H1 (cell line): ENCODE results near the gene DYNLRB1. TPM values are rescaled to one million over a fixed set of nuclear protein-coding genes. Genes with fewer than 3 reads are reported as not detected.

Source experiments
- CTCF ChIA-PET: fragments of 300-600 bp; sonication (Branson Sonifier 250); formaldehyde crosslinking; loops from one replicate; lab custom pipeline; 2021; ENCODE audit not compliant: partially characterized antibody; lab: Charles Lee
- POLR2A ChIA-PET: fragments of 300-600 bp; sonication (Branson Sonifier 250); formaldehyde crosslinking; loops from one replicate; lab custom pipeline; 2021; ENCODE audit warnings: inconsistent platforms; ENCODE audit not compliant: partially characterized antibody; lab: Charles Lee
- DNase-seq, 2 experiments: peaks; one replicate each; pipeline versions ENCODE4 v3.0.0 to v3.0.0-alpha.2; 2010 to 2022; ENCODE audit warnings: low spot score in 2 of 2, low read depth in 1 of 2, mixed read lengths in 1 of 2
- FAIRE-seq: peaks from 2 replicates; lab custom pipeline; 2011; peaks lifted over from hg19 to GRCh38; lab: Jason Lieb, UNC
- H2AFZ ChIP-seq: 2 replicates; pipeline ENCODE4 v1.8.1; 2012; ENCODE audit warnings: low read length, inconsistent platforms
- H2AK5ac ChIP-seq: 2 replicates; pipeline ENCODE4 v1.6.1; 2013; ENCODE audit warnings: low read depth, low read length
- H2BK120ac ChIP-seq: replicated peaks from 2 replicates; pipeline ENCODE3; 2013; ENCODE audit warnings: low read depth, low read length, inconsistent platforms
- H2BK12ac ChIP-seq: 2 replicates; pipeline ENCODE4 v1.6.1; 2013; ENCODE audit warnings: low read depth, low read length
- H2BK15ac ChIP-seq: 2 replicates; pipeline ENCODE4 v1.6.1; 2013; ENCODE audit warnings: low read length
- H2BK20ac ChIP-seq: 2 replicates; pipeline ENCODE4 v1.6.1; 2013; ENCODE audit warnings: low read length
- H2BK5ac ChIP-seq: 2 replicates; pipeline ENCODE4 v1.6.1; 2013; ENCODE audit warnings: low read depth, low read length
- H3K14ac ChIP-seq: 2 replicates; pipeline ENCODE4 v1.6.1; 2013; ENCODE audit warnings: inconsistent platforms; ENCODE audit not compliant: insufficient read length
- H3K18ac ChIP-seq: 2 replicates; pipeline ENCODE4 v1.6.1; 2013; ENCODE audit warnings: low read length; ENCODE audit errors: extremely low read depth
- H3K23ac ChIP-seq: 2 replicates; pipeline ENCODE4 v1.6.1; 2013; ENCODE audit warnings: inconsistent platforms; ENCODE audit not compliant: insufficient read length
- H3K23me2 ChIP-seq: 2 replicates; pipeline ENCODE4 v1.6.1; 2013; ENCODE audit warnings: low read depth, low read length
- H3K27ac ChIP-seq: 2 replicates; pipeline ENCODE4 v1.6.1; 2011; ENCODE audit warnings: low read depth, low read length, inconsistent platforms
- H3K27me3 ChIP-seq, 4 experiments: replicated peaks in 1 of 4; 1 replicate in 1 of 4; 2 replicates in 3 of 4; pipeline versions ENCODE4 v1.6.1 to v1.8.1; 2011 to 2013; ENCODE audit warnings: low read length in 3 of 4, mild to moderate bottlenecking in 3 of 4, inconsistent platforms in 2 of 4, mixed read lengths in 2 of 4, moderate library complexity in 1 of 4; ENCODE audit not compliant: control insufficient read depth in 3 of 4, insufficient read depth in 3 of 4; ENCODE audit errors: extremely low read depth in 1 of 4
- H3K36me3 ChIP-seq, 4 experiments: 2 replicates each; pipeline versions ENCODE4 v1.6.1 to v1.8.1; 2011 to 2013; ENCODE audit warnings: mild to moderate bottlenecking in 4 of 4, low read length in 3 of 4, moderate library complexity in 2 of 4, control low read depth in 1 of 4, inconsistent platforms in 1 of 4; ENCODE audit not compliant: insufficient read depth in 4 of 4, control insufficient read depth in 2 of 4
- H3K4ac ChIP-seq: replicated peaks from 2 replicates; pipeline ENCODE3; 2013; ENCODE audit warnings: low read length, low read depth, mixed read lengths, inconsistent platforms; ENCODE audit not compliant: insufficient read length
- H3K4me1 ChIP-seq, 4 experiments: replicated peaks in 1 of 4; 1 replicate in 1 of 4; 2 replicates in 3 of 4; pipeline versions ENCODE4 v1.6.1 to v1.8.1; 2011 to 2013; ENCODE audit warnings: low read length in 3 of 4, inconsistent platforms in 2 of 4, mixed read lengths in 1 of 4; ENCODE audit not compliant: insufficient read depth in 4 of 4, control insufficient read depth in 3 of 4
- H3K4me2 ChIP-seq, 2 experiments: 2 replicates each; pipeline versions ENCODE4 v1.6.1 to v1.8.1; 2011 to 2013; ENCODE audit warnings: low read depth in 2 of 2, low read length in 2 of 2, control low read depth in 1 of 2, inconsistent platforms in 1 of 2, mild to moderate bottlenecking in 1 of 2; ENCODE audit not compliant: insufficient read depth in 1 of 2
- H3K4me3 ChIP-seq, 4 experiments: fragments of 200-600, 300-600 bp in 1 of 4; sonication (generic), shearing (Covaris generic), sonication (Bioruptor Twin) in 1 of 4; 2 replicates each; pipeline versions ENCODE4 v1.5.1 to v1.8.1; 2011 to 2016; ENCODE audit warnings: low read length in 4 of 4, low read depth in 3 of 4, control low read depth in 2 of 4, inconsistent platforms in 2 of 4, mild to moderate bottlenecking in 2 of 4, mixed read lengths in 1 of 4, moderate library complexity in 1 of 4; ENCODE audit not compliant: insufficient read depth in 2 of 4; ENCODE audit errors: extremely low read depth in 1 of 4
- H3K56ac ChIP-seq: replicated peaks from 2 replicates; pipeline ENCODE3; 2013; ENCODE audit warnings: low read depth, mild to moderate bottlenecking, mixed read lengths, low read length, inconsistent platforms; ENCODE audit not compliant: insufficient read length
- H3K79me1 ChIP-seq: 2 replicates; pipeline ENCODE4 v1.6.1; 2013; ENCODE audit warnings: low read depth, low read length, control low read depth
- H3K79me2 ChIP-seq, 2 experiments: 2 replicates each; pipeline versions ENCODE4 v1.6.1 to v1.8.1; 2012 to 2013; ENCODE audit warnings: low read length in 2 of 2, mild to moderate bottlenecking in 2 of 2, inconsistent platforms in 1 of 2; ENCODE audit not compliant: insufficient read depth in 2 of 2, control insufficient read depth in 1 of 2
- H3K9ac ChIP-seq, 4 experiments: replicated peaks in 1 of 4; 1 replicate in 1 of 4; 2 replicates in 3 of 4; pipeline versions ENCODE4 v1.6.1 to v1.8.1; 2011 to 2013; ENCODE audit warnings: low read depth in 3 of 4, low read length in 3 of 4, control low read depth in 2 of 4, mild to moderate bottlenecking in 2 of 4, moderate library complexity in 2 of 4, inconsistent platforms in 1 of 4; ENCODE audit errors: extremely low read depth in 1 of 4
- H3K9me3 ChIP-seq, 2 experiments: 2 replicates each; pipeline versions ENCODE4 v1.6.1 to v1.8.1; 2012 to 2013; ENCODE audit warnings: mild to moderate bottlenecking in 2 of 2, moderate library complexity in 2 of 2, control low read depth in 1 of 2, inconsistent platforms in 1 of 2, low read depth in 1 of 2, low read length in 1 of 2, mixed read lengths in 1 of 2; ENCODE audit not compliant: insufficient read depth in 2 of 2
- H4K20me1 ChIP-seq, 2 experiments: replicated peaks in 1 of 2; 2 replicates each; pipeline versions ENCODE3 to v1.8.1; 2011 to 2013; ENCODE audit warnings: inconsistent platforms in 2 of 2, low read length in 2 of 2, mild to moderate bottlenecking in 1 of 2; ENCODE audit not compliant: insufficient read depth in 2 of 2, control insufficient read depth in 1 of 2
- H4K5ac ChIP-seq: 2 replicates; pipeline ENCODE4 v1.6.1; 2013; ENCODE audit warnings: low read length, low read depth, mixed read lengths, inconsistent platforms; ENCODE audit not compliant: insufficient read length
- H4K8ac ChIP-seq: 2 replicates; pipeline ENCODE4 v1.8.0; 2013; ENCODE audit warnings: mild to moderate bottlenecking, moderate library complexity, low read length, inconsistent platforms; ENCODE audit not compliant: insufficient read depth; ENCODE audit errors: extremely low read depth
- H4K91ac ChIP-seq: replicated peaks from 2 replicates; pipeline ENCODE3; 2013; ENCODE audit warnings: low read length, mixed read lengths, inconsistent platforms; ENCODE audit not compliant: insufficient read length
- ATF2 ChIP-seq: IDR thresholded peaks from 2 replicates; pipeline ENCODE4 v1.6.1; 2012; ENCODE audit warnings: low read length, inconsistent platforms
- BACH1 ChIP-seq: IDR thresholded peaks from 2 replicates; pipeline ENCODE4 v1.6.1; 2012; ENCODE audit warnings: low read length, improper control_type of control experiment
- BCL11A ChIP-seq, 2 experiments: IDR thresholded peaks; one replicate each; pipeline ENCODE4 v1.6.1; 2011; ENCODE audit warnings: low read depth in 2 of 2, low read length in 2 of 2, mild to moderate bottlenecking in 2 of 2
- CHD1 ChIP-seq: IDR thresholded peaks from 2 replicates; pipeline ENCODE4 v1.6.1; 2012; ENCODE audit warnings: low read depth, low read length, improper control_type of control experiment
- EZH2 ChIP-seq: fragments of 200-600 bp; sonication (generic); IDR thresholded peaks from 2 replicates; pipeline ENCODE4 v1.7.1; 2012; ENCODE audit warnings: low read depth, mild to moderate bottlenecking, moderate library complexity, low read length, inconsistent platforms; ENCODE audit not compliant: severe bottlenecking
- JUN ChIP-seq: IDR thresholded peaks from 2 replicates; pipeline ENCODE4 v1.6.1; 2011; ENCODE audit warnings: low read depth, mild to moderate bottlenecking, improper control_type of control experiment, low read length
- JUND ChIP-seq: IDR thresholded peaks from 2 replicates; pipeline ENCODE4 v1.6.1; 2011; ENCODE audit warnings: mild to moderate bottlenecking, improper control_type of control experiment, low read length
- NRF1 ChIP-seq: IDR thresholded peaks from 2 replicates; pipeline ENCODE4 v1.6.1; 2011; ENCODE audit warnings: mild to moderate bottlenecking, low read depth, low read length, improper control_type of control experiment
- SAP30 ChIP-seq: fragments of 300-600 bp; sonication (generic); IDR thresholded peaks from 2 replicates; pipeline ENCODE4 v1.7.1; 2012; ENCODE audit warnings: low read length, moderate library complexity, mild to moderate bottlenecking, inconsistent platforms; ENCODE audit not compliant: insufficient read depth, insufficient replicate concordance
- SIN3A ChIP-seq, 2 experiments: IDR thresholded peaks in 1 of 2; conservative IDR thresholded peaks in 1 of 2; 2 replicates each; pipeline ENCODE4 v1.6.1; 2011 to 2012; ENCODE audit warnings: low read length in 2 of 2, improper control_type of control experiment in 1 of 2, low read depth in 1 of 2, mild to moderate bottlenecking in 1 of 2
- SRF ChIP-seq: IDR thresholded peaks from 2 replicates; pipeline ENCODE4 v1.6.1; 2011; ENCODE audit warnings: mild to moderate bottlenecking, low read depth, low read length, moderate library complexity
- TCF12 ChIP-seq: IDR thresholded peaks from 2 replicates; pipeline ENCODE4 v1.6.1; 2011; ENCODE audit warnings: low read depth, mild to moderate bottlenecking, low read length
- ZNF274 ChIP-seq: IDR thresholded peaks from 2 replicates; pipeline ENCODE4 v1.7.0; 2012; ENCODE audit warnings: low read length, borderline replicate concordance; ENCODE audit errors: extremely low read depth
- WGBS, 2 experiments: shearing (Covaris generic) in 1 of 2; methylation state at CpG; one replicate each; pipeline versions ENCODE4 v1.1.6 to v1.1.7; 2013 to 2015; ENCODE audit warnings: low lambda C conversion rate in 2 of 2, mixed read lengths in 2 of 2, inconsistent platforms in 1 of 2, low coverage in 1 of 2, missing lambda C conversion rate in 1 of 2; ENCODE audit not compliant: insufficient replicate concordance in 2 of 2, insufficient coverage in 1 of 2, insufficient read length in 1 of 2; ENCODE audit errors: extremely low coverage in 1 of 2, missing lambda C conversion rate in 1 of 2; 5-methylcytosine and 5-hydroxymethylcytosine counted together
- polyA plus RNA-seq, 7 experiments: library from polyadenylated mRNA; depleted of rRNA in 3 of 7; stranded (reverse) in 5 of 7; unstranded in 2 of 7; fragments of >200 nt in 5 of 7; fragments of 200-250 nt in 2 of 7; gene quantifications; 1 replicate in 5 of 7; 2 replicates in 1 of 7; 4 replicates in 1 of 7; pipeline versions ENCODE4 v1.2.1 to v1.2.3, GENCODE V29; 2011 to 2013; ENCODE audit warnings: missing spikeins in 2 of 7, mixed read lengths in 2 of 7
- total RNA-seq: library from RNA; stranded (reverse); fragmentation: NEBNext Ultra II Directional; extraction: Animal tissue kit (Norgen Biotek cat#: 25700); gene quantifications from 2 replicates; pipeline ENCODE4 v1.2.1, GENCODE V29; 2021

Gene DYNLRB1
- total and polyA plus RNA-seq, 2 of the 8 experiments (the other 6 are each of a cell fraction or from before 2014, with no cell fraction given): 109 to 214 TPM

DNA sequence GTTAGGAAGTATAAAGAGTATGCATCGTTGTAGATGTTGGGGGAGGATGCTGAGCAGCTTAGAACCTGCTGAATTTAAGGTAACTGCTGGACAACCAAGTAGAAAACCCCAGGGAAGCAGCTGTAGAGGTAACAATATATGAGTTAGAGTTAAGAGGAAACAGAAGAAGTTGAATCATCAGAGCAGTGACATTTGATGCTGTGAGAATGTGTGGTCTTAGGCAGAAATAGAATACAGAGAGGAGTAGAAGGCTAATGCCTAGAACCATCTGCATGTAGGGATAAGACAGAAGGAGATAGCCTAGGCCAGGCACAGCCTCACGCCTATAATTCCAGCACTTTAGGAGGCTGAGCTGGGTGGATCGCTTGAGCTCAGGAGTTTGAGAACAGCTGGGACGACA, 22.6 kb upstream of the DYNLRB1 start:
- Histone ChIP-seq H3K23ac (no peak overlapping the region), H3K79me1 (no peaks in the 10 kb centered on the region), H2BK120ac (no peak overlapping the region), H3K79me2 (no peaks in the 10 kb centered on the region), H3K9me3 (no peaks in the 10 kb centered on the region), H2BK20ac (no peak overlapping the region), H3K14ac (no peak overlapping the region), H3K4ac (no peak overlapping the region), H3K18ac (no peak overlapping the region), H2AFZ (no peak overlapping the region), H4K91ac (no peak overlapping the region), H3K4me2 (no peak overlapping the region), H3K27me3 (no peaks in the 10 kb centered on the region), H4K5ac (no peak overlapping the region), H3K27ac (no peak overlapping the region), H3K56ac (peak overlapping the region; percentile 39), H3K36me3 (peaks cover 6 to 45% (median 18%) of the 10 kb centered on the region in 4 experiments; a peak in 7 of 8 replicates), H4K8ac (no peak overlapping the region), H2AK5ac (no peak overlapping the region), H2BK5ac (no peak overlapping the region), H3K4me1 (no peaks in the 10 kb centered on the region), H2BK12ac (no peak overlapping the region), H3K23me2 (no peaks in the 10 kb centered on the region), H3K9ac (no peak overlapping the region), H4K20me1 (peaks cover 0 to 4% of the 10 kb centered on the region in 2 experiments), H3K4me3 (no peak overlapping the region), H2BK15ac (no peak overlapping the region)
- CTCF ChIA-PET: interaction anchor here (1.2 kb wide), 1 partner anchor 182 kb away, joined by 3 read pairs; no protein-coding TSS in a partner anchor
- WGBS, 2 experiments: 78% methylated on average over 4 of the region's 4 CpGs; no CpG with 5 or more reads in 1 of the 2 experiments
- TF ChIP-seq TCF12: no peak
- TF ChIP-seq ATF2: no peak
- no peak for TF ChIP-seq CHD1
- TF ChIP-seq EZH2: no peak
- no peak for TF ChIP-seq ZNF274
- TF ChIP-seq SAP30: no peak
- TF ChIP-seq SRF: no peak
- TF ChIP-seq SIN3A (conservative IDR thresholded peaks at IDR 0.05 in 1 of 2, IDR thresholded peaks at IDR 0.05 in 1 of 2; ENCODE audit: low read depth in 1 of 2, low read length in 2 of 2): no peak
- no peak for TF ChIP-seq JUN
- no peak for TF ChIP-seq NRF1
- no peak for TF ChIP-seq BCL11A (IDR thresholded peaks at IDR 0.05; ENCODE audit: low read depth in 2 of 2, low read length in 2 of 2)
- no peak for TF ChIP-seq JUND
- TF ChIP-seq BACH1: no peak
- FAIRE-seq (no peak), DNase-seq (no peak)
- POLR2A ChIA-PET: no interaction called here
